GM21576 (cell line): Measurements from ENCODE around the gene NPPB.
"Not testable (repeated sequence)": the region's sequence is repeated elsewhere in the genome, so short reads cannot be mapped to it uniquely, and the experiment has no call there.

ENCODE experiments used
- ATAC-seq: cut with Tn5 transposase; IDR thresholded peaks from one replicate; pipeline ENCODE4 v1.9.1; 2021; ENCODE audit warnings: mild to moderate bottlenecking, moderate library complexity; ENCODE audit not compliant: unreplicated experiment

The NPPB gene

DNA sequence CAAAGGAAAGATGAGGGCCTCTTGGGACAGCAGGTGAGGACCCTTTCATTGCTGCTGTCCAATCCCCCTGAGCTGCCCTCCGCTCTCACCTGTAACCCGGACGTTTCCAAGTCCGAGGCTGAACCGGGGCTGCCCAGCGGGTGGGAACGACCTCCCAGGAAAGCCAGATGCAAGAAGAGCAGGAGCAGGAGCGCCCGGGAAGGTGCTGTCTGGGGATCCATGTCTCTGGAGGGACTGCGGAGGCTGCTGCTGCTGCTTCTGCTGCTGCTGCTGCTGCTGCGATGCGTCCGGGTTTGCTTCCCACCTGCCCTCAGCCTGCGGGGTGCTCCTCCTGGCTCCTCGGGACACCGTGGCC lies at the start of gene NPPB:
NPPB (minus strand) TSS at position 333 of the 355 bp plus-strand sequence; CDS start at position 221, 112 bp downstream.
- no peak for ATAC-seq

DNA sequence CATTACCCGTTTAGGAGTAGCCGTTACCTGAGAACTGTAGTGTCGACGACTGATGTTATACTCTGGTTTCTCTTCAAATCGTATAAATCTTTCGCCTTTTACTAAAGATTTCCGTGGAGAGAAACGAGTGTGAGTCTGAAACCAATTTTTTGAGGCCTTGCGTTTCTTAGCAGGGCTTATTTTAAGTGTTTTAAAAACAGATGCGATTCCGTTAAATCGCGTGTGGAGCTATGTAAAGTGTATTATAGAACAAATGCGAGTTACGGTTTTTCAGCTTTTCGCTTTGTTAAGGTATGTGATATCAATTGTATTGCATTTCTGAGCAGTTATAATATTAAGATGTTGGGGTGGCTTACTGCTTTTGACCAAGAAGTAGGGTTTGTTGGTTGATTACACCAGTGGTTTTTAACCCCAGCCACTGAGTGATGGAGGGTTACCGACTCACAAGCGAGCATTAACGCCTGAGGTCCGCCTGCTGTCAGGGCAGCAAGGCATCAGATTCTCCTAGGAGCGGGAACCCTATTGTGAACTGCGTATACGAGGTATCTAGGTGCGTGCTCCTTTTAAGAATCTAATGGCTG lies 49.4 kb upstream of the NPPB start:
- peak; percentile 38 for ATAC-seq

GRCh38 chr1:11907275-11908094 lies 48.7 kb upstream of the NPPB start:
- ATAC-seq = peak; percentile 39

DNA sequence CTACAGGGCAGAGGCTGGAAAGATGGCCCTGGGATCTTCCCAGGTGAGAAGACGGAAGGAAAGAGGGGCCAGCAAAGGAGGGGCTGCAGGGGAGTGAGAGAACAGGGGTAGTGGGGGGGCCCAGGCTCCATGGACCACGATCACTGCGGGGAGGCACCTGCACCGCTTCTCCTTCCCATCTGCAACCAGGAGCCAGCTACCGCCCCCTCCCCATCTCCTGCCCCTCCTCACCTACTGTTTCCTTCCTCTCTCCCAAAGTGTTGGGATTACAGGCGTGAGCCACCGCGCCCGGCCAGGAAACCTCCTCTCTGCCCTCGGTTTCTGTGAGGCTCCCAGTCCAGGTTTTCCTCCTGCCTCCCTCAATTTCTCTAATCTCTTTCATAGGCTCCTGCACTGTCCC lies 48.1 kb upstream of the NPPB start:
- no peak for ATAC-seq

GRCh38 chr1:11904978-11905377 lies 46.2 kb upstream of the NPPB start:
- ATAC-seq = no peak

- ATAC-seq = not testable (repeated sequence)
Measured at GRCh38 chr1:11904156-11904555, 45.4 kb upstream of the NPPB start.

- ATAC-seq = no peak
Measured at GRCh38 chr1:11903210-11903609, 44.5 kb upstream of the NPPB start.

- ATAC-seq = not testable (repeated sequence)
Measured at GRCh38 chr1:11901446-11901845, 42.7 kb upstream of the NPPB start.

- no peak for ATAC-seq
Measured at GRCh38 chr1:11898831-11899467, 40.2 kb upstream of the NPPB start.

DNA sequence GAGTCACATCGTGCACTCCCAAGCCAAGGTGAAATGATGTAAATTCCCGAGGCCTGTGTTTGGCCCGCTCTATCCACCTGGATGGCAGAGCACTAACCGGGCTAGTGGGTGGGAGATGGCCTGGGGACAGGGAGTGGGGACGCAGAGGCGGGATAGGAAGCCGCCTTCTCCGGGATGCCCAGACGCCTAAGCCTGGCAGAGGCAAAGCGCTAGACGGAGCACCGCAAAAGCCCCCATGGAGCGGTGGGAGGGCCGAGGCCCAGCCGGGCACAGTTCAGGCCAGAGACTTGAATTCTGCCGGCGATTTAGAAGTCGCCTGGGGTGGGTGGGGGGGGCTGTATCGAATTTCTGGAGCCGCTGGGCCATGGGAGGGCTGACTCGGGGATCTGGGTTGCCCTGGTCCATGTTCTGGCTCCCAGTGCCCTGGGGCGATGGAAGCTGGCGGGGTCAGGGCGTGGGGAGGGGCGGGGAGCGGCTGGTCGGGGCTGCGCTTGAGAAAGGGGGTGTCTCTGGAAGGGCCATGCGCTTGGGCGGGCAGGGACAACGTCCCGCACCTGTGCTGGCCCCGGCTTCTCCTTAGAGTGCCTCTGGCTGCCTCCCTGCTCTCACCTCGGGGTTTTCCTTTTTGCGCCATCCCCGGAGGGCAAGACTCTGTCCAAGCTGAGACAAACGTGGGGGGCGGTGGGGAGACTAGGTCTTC lies 39.5 kb upstream of the NPPB start:
- no peak for ATAC-seq

- not testable (repeated sequence) for ATAC-seq
Measured at GRCh38 chr1:11894501-11894900, 35.8 kb upstream of the NPPB start.

DNA sequence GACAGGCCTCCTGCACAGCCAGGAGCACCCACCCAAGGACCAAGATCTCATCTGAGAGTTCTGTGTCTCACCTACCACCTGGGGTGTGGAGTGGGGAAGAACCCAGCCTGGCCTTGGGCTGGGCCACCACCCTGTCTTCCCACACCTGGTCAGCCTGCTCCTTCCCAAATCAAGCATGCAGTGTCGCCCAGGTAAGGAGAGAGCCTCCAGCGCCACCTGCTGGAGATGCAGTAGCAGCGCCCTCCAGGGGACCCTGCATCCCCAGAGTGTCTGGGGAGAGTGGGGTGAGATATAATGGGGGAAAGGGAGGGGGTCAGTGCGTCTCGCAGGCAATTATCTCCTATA lies 35.1 kb upstream of the NPPB start:
- no peak for ATAC-seq

DNA sequence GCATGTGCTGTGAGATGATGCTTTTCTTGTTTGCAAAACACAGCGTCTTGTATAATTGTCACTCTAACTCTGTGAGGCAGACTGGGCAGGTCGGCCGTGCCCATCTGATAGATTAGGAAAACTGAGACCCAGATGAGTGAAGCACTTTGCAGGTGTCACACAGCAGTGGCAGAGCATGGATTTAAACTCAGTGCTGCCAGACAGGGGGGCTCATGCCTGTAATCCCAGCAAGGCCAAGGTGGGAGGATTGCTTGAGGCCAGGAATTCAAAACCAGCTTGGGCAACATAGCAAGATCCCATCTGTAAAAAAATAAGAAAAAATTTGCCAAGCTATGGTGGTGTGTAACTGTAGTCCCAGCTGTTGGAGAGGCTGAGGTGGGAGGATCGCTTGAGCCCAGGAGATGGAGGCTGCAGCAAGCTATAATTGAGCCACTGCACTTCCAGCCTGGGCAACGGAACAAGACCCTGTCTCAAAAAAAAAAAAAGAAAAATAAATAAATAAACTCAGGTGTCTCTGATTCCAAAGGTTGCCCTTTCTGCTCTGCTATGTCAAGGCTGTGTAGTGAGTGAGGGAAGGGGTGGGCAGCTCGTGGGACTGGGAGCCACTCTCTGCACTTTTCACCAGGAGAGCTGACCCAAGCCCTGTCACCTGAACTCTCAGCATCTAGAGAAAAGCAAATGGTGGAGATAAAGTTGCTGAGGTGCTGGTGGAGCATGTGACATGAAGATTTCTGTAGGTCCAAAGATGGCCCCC lies 32.9 kb upstream of the NPPB start:
- no peak for ATAC-seq

DNA sequence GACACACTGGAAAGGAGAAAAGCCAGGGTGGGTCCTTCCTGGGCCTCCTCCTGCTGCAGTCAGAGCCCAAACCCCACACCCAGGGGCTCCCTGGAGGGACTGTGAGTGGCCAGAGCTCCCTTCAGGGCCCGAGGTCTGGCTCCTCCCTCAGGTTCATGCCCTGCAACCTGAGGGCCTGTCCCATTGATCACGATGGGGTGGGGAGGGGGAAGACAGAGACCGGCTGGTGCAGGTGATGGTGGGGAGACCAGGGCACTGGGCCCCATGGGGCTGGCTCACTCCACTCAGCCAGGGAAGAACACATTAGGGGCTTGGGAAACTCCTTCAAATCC lies 30.1 kb upstream of the NPPB start:
- ATAC-seq = no peak

DNA sequence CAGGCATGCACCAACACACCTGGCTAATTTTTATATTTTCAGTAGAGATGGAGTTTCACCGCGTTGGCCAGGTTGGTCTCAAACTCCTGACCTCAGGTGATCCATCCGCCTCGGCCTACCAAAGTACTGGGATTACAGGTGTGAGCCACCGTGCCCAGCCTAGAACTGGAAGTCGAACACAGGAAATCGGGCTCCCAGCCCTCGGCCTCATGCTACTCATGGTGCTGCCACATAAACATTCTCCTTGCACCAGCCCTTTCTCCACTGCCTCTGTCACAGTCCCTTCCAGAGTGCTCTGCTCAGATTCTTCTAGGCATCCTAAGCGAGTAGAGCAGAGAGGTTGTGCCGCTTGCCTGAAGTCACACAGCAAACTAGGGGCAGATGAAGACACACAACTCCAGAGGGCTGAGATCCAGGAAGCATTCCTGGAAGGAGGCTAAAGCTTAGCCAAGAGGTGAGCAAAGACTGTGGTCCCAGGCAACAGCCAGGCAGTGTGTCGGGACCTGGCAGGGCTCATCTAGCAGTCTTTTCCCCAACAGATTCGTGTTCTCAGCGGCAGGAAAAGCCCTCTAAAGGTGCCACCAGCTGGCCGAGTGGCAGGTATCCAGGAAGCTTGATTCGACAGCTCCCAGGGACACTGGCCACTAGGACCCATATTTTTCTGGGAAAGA lies 29.6 kb upstream of the NPPB start:
- no peak for ATAC-seq

DNA sequence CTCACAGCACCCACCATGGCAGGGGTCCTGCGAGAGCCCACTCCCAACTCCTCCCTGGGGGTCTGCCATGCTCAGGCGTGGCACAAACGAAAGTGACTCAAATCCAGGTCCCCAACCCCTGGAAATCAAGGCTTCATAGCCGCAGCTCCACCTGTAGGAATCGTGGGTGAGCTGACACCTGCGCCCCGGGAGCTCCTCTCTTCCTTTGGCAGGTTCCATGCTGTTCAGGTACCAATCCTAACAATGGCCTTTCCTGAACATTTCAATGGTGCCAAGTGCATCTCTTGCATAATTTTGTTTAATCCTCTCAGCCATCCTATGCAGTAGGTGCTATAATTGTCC lies 28.9 kb upstream of the NPPB start:
- ATAC-seq = no peak

GRCh38 chr1:11886986-11887665 lies 28.4 kb upstream of the NPPB start:
- ATAC-seq = no peak

DNA sequence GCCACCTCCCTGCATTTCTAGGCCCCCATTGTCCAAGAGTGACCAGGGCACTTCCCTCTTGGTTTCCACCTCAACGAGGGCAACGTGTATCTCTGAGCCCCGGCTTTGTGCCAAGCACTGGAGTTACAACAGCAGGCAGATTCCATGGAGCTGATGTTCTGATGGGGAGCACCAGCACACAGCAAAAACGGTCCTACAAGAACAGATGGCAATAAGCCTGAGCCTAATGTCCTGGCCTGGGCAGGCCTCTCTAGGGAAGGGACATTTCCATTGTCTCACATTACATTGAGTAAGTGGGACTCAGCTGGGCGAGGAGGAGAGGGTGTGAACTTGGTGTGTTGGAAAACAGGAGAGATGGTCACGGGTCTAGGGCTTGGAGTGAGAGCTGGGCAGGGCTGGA lies 27.2 kb upstream of the NPPB start:
- no peak for ATAC-seq

DNA sequence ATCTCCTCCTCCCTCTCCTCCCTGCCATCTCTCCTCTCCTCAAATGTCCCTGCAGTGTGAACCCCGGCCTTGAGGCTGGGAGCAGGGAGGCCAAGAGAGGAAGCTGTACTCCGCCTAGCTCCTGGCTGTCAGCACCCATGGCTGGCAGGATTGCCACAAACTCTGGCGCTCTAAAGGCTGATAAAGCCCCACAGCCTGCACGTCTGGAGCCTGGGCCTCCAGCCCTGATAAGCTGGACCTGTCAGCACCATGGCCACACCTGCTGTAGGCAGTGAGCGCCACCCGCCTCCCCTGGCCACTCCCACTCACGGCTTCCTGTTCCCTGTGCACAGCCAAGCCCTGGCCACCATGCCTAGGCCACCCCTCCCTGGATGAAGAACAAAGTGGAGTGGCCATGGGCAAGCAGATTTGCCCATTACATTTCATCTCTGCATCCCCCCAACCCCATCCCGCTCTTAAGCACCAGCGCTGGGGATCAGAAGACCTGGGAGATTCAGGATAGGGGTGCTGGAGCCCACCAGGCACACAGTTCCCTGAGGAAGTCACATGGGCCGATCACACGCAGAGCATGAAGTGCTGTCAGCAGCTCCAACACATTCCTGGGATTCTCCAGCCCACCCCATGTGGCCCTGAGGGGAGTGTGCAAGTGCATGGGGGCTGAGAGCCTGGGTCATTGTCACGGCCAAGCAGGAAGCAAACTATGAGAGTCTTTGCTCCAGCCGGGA lies 24.2 kb upstream of the NPPB start:
- no peak for ATAC-seq
